WTC11 (cell line): ENCODE results near the gene ZNF555.

Experiments used
- ZNF138 ChIP-seq: sonication (generic); formaldehyde crosslinking; conservative IDR thresholded peaks from 2 replicates; pipeline ENCODE4 v1.8.1; 2022; ENCODE audit warnings: mild to moderate bottlenecking, moderate library complexity, missing genetic modification reagents
- TF ChIP-seq, protein P1 (sequence below): fragments of 200-600 bp; IDR thresholded peaks from 2 replicates; pipeline ENCODE4 v1.8.0; 2022; ENCODE audit warnings: antibody characterized with exemption

DNA sequence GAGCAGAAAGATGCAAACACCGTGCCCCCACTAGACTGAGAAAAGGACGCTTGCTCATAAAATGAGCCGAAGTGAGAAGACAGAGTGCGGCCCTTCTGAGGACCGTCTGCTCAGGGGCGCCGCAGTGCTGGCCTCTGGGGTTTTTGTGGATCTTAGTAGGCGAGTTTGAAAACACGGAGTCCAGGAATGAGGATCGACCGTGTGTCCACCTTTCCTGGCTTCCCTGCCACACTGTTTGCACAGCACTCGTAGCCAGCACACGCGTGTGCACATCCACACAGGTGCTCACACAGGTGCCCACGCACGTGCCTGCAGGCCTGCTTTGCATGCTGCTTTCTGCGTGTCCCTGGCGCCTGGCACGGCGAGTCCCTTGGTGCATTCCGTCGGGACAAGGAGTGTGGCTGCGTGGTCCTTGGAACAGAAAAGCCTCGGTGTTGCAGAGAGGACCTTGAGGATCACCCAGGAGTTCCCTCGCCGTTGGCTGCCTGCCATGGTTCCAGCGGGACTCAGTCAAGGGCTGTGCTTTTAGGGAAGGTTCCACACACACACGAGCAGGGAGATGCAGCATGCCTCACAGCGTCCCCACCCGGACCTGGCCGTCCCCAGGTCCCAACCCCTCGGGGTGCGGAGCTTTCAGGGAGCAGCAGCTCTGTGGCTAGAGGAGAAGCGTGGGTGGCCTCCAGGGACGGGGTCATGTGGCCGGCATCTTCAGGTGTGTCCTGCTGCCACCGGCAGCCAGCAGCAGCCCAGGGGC is 31.7 kb upstream of the ZNF555 start:
- TF ChIP-seq ZNF138 (CRISPR knock-in tag), result no peak
- TF ChIP-seq, protein P1, sequence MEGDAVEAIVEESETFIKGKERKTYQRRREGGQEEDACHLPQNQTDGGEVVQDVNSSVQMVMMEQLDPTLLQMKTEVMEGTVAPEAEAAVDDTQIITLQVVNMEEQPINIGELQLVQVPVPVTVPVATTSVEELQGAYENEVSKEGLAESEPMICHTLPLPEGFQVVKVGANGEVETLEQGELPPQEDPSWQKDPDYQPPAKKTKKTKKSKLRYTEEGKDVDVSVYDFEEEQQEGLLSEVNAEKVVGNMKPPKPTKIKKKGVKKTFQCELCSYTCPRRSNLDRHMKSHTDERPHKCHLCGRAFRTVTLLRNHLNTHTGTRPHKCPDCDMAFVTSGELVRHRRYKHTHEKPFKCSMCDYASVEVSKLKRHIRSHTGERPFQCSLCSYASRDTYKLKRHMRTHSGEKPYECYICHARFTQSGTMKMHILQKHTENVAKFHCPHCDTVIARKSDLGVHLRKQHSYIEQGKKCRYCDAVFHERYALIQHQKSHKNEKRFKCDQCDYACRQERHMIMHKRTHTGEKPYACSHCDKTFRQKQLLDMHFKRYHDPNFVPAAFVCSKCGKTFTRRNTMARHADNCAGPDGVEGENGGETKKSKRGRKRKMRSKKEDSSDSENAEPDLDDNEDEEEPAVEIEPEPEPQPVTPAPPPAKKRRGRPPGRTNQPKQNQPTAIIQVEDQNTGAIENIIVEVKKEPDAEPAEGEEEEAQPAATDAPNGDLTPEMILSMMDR, result no peak
